Astrocyte (in vitro differentiated cells and primary cell): ENCODE results near the gene AASDHPPT. TPM values are rescaled to one million over a fixed set of nuclear protein-coding genes. Genes with fewer than 3 reads are reported as not detected.
"Not testable (repeated sequence)": the region's sequence is repeated elsewhere in the genome, so short reads cannot be mapped to it uniquely, and the experiment has no call there.

Experiments used
- DNase-seq: peaks from one replicate; pipeline ENCODE4 v3.0.0-alpha.2; 2010; ENCODE audit warnings: low read depth
- FAIRE-seq: peaks from 2 replicates; lab custom pipeline; 2011; peaks lifted over from hg19 to GRCh38; lab: Jason Lieb, UNC
- H2AFZ ChIP-seq: 2 replicates; pipeline ENCODE4 v1.6.0; 2012; ENCODE audit warnings: low read depth, low read length, inconsistent platforms
- H3K27ac ChIP-seq: 2 replicates; pipeline ENCODE4 v1.5.1; 2011; ENCODE audit warnings: low read depth, low read length, inconsistent platforms
- H3K27me3 ChIP-seq: 2 replicates; pipeline ENCODE4 v1.6.0; 2011; ENCODE audit warnings: low read length, inconsistent platforms; ENCODE audit not compliant: insufficient read depth
- H3K36me3 ChIP-seq: 2 replicates; pipeline ENCODE4 v1.5.1; 2011; ENCODE audit warnings: low read length, inconsistent platforms; ENCODE audit not compliant: insufficient read depth
- H3K4me1 ChIP-seq: 2 replicates; pipeline ENCODE4 v1.5.1; 2011; ENCODE audit warnings: low read length, inconsistent platforms; ENCODE audit not compliant: insufficient read depth
- H3K4me2 ChIP-seq: 2 replicates; pipeline ENCODE4 v1.6.0; 2012; ENCODE audit warnings: low read length, inconsistent platforms
- H3K4me3 ChIP-seq: 2 replicates; pipeline ENCODE4 v1.5.1; 2011; ENCODE audit warnings: low read depth, mild to moderate bottlenecking, low read length, inconsistent platforms; ENCODE audit not compliant: insufficient read depth
- H3K79me2 ChIP-seq: 2 replicates; pipeline ENCODE4 v1.6.0; 2012; ENCODE audit warnings: mild to moderate bottlenecking, low read length, inconsistent platforms; ENCODE audit not compliant: insufficient read depth
- H3K9ac ChIP-seq: 2 replicates; pipeline ENCODE4 v1.6.0; 2012; ENCODE audit warnings: mild to moderate bottlenecking, low read length, inconsistent platforms
- H3K9me3 ChIP-seq: 2 replicates; pipeline ENCODE4 v1.5.1; 2012; ENCODE audit warnings: low read depth, mild to moderate bottlenecking, low read length, inconsistent platforms; ENCODE audit not compliant: insufficient read depth
- H4K20me1 ChIP-seq: 2 replicates; pipeline ENCODE4 v1.6.0; 2012; ENCODE audit warnings: low read length, inconsistent platforms; ENCODE audit not compliant: insufficient read depth
- H3K27ac Mint-ChIP-seq: one replicate; pipeline ENCODE4 v1.8.0; 2021; ENCODE audit warnings: mild to moderate bottlenecking, mixed read lengths; ENCODE audit not compliant: unreplicated experiment
- H3K27me3 Mint-ChIP-seq: one replicate; pipeline ENCODE4 v1.8.0; 2021; ENCODE audit warnings: low read depth, mixed read lengths; ENCODE audit not compliant: unreplicated experiment
- H3K36me3 Mint-ChIP-seq: one replicate; pipeline ENCODE4 v1.8.0; 2021; ENCODE audit warnings: low read depth, mixed read lengths; ENCODE audit not compliant: unreplicated experiment
- H3K4me1 Mint-ChIP-seq: one replicate; pipeline ENCODE4 v1.8.0; 2021; ENCODE audit warnings: low read depth, mixed read lengths; ENCODE audit not compliant: unreplicated experiment
- H3K4me3 Mint-ChIP-seq: one replicate; pipeline ENCODE4 v1.8.0; 2021; ENCODE audit warnings: mild to moderate bottlenecking, moderate library complexity, mixed read lengths; ENCODE audit not compliant: unreplicated experiment
- H3K9me3 Mint-ChIP-seq: one replicate; pipeline ENCODE4 v1.8.0; 2021; ENCODE audit warnings: mild to moderate bottlenecking, mixed read lengths; ENCODE audit not compliant: unreplicated experiment
- CTCF ChIP-seq: IDR thresholded peaks from 2 replicates; pipeline ENCODE4 v1.5.1; 2011; ENCODE audit warnings: low read depth, mild to moderate bottlenecking, inconsistent platforms, low read length, moderate library complexity; ENCODE audit not compliant: insufficient read depth
- EZH2 ChIP-seq: IDR thresholded peaks from 2 replicates; pipeline ENCODE4 v1.6.1; 2012; ENCODE audit warnings: mild to moderate bottlenecking, low read length, inconsistent platforms; ENCODE audit not compliant: insufficient read depth
- total RNA-seq: library from RNA; stranded (reverse); gene quantifications from 2 replicates; pipeline ENCODE4 v1.2.1, GENCODE V29; 2021

AASDHPPT gene
- total RNA-seq, 1 donor from 2014 or later: 61.6 TPM

- Mint-ChIP-seq H3K27ac (no peak overlapping the region), H3K9me3 (no peaks in the 10 kb centered on the region), H3K27me3 (no peaks in the 10 kb centered on the region), H3K36me3 (no peaks in the 10 kb centered on the region), H3K4me3 (no peak overlapping the region), H3K4me1 (no peaks in the 10 kb centered on the region)
- Histone ChIP-seq H3K4me3 (no peak overlapping the region), H4K20me1 (no peaks in the 10 kb centered on the region), H3K36me3 (no peaks in the 10 kb centered on the region), H3K4me1 (no peaks in the 10 kb centered on the region), H3K79me2 (no peaks in the 10 kb centered on the region), H3K27me3 (no peaks in the 10 kb centered on the region), H3K27ac (no peak overlapping the region), H3K4me2 (no peak overlapping the region), H3K9ac (no peak overlapping the region), H2AFZ (no peak overlapping the region), H3K9me3 (no peaks in the 10 kb centered on the region)
- DNase-seq: no peak
- TF ChIP-seq CTCF: no peak
- TF ChIP-seq EZH2: no peak
- FAIRE-seq: no peak
Observed at GRCh38 chr11:106051103-106051502, 26.4 kb upstream of the AASDHPPT start.

GRCh38 chr11:106058377-106058776 lies 19.1 kb upstream of the AASDHPPT start:
- H4K20me1 ChIP-seq, H3K4me3 ChIP-seq, H3K27ac ChIP-seq, H3K9ac ChIP-seq, H3K79me2 ChIP-seq, H3K4me2 ChIP-seq, H3K9me3 ChIP-seq, H3K27ac Mint-ChIP-seq, H3K36me3 ChIP-seq, H3K4me3 Mint-ChIP-seq, H3K36me3 Mint-ChIP-seq, H3K27me3 Mint-ChIP-seq, FAIRE-seq, H3K27me3 ChIP-seq, H3K9me3 Mint-ChIP-seq, H3K4me1 Mint-ChIP-seq, DNase-seq, H3K4me1 ChIP-seq, H2AFZ ChIP-seq: not testable (repeated sequence)

GRCh38 chr11:106059617-106060016 lies 17.8 kb upstream of the AASDHPPT start:
- Histone ChIP-seq H4K20me1 (no peaks in the 10 kb centered on the region), H3K27me3 (no peaks in the 10 kb centered on the region), H3K27ac (no peak overlapping the region), H3K9ac (no peak overlapping the region), H3K36me3 (no peaks in the 10 kb centered on the region), H3K4me1 (no peaks in the 10 kb centered on the region), H3K9me3 (no peaks in the 10 kb centered on the region), H2AFZ (no peak overlapping the region), H3K4me2 (no peak overlapping the region), H3K79me2 (no peaks in the 10 kb centered on the region), H3K4me3 (no peak overlapping the region)
- Mint-ChIP-seq H3K4me1 (no peaks in the 10 kb centered on the region), H3K36me3 (no peaks in the 10 kb centered on the region), H3K27ac (no peak overlapping the region), H3K9me3 (no peaks in the 10 kb centered on the region), H3K4me3 (no peak overlapping the region), H3K27me3 (no peaks in the 10 kb centered on the region)
- TF ChIP-seq CTCF (no peak), EZH2 (no peak)
- no peak for DNase-seq
- no peak for FAIRE-seq
